HTR-8/SVneo (cell line): Measurements from ENCODE around the gene MDK.

Experiments
- DNase-seq: peaks from one replicate; pipeline ENCODE4 v3.0.0; 2011; ENCODE audit warnings: low spot score, mixed read lengths; ENCODE audit not compliant: insufficient read length
- FAIRE-seq: peaks from 2 replicates; lab custom pipeline; 2011; peaks lifted over from hg19 to GRCh38; lab: Jason Lieb, UNC

Gene MDK, protein sequence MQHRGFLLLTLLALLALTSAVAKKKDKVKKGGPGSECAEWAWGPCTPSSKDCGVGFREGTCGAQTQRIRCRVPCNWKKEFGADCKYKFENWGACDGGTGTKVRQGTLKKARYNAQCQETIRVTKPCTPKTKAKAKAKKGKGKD

DNA sequence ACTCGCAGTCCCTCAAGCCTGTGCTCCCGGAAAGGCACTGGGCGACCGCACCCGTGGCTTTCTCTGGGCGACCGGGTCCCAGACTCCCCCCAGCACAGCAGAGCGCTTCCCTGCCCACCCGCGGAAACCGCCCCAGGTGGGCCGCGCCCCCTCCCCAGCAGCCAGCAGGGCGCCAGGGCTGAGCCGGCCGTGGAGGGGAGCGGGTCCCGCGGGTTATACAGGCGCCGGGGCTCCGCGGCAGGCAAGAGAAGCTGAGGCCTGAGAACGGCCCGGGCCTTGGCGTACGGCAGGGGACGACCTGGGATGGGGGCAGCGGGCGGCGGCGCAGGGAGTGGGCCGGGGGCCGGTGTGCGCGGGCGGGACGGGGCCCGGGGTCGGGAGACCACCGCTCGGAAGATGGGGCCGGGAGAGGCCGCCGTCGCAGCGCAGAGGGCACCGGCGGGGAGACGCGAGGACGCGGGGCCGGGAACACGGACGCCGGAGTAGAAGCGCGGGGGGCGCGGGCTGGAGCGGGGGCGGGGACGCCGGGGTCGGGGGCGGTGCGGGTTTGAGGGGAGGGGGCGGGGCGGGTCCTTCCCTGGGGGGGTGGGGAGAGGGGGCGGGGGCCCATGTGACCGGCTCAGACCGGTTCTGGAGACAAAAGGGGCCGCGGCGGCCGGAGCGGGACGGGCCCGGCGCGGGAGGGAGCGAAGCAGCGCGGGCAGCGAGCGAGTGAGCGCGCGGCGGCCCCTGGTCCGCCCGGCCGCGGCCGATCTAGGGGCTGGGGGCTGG is at the start of gene MDK:
MDK (plus strand) TSS at position 622 of the 771 bp plus-strand sequence. CDS start 389 bp downstream, outside the sequence.
- no peak for FAIRE-seq
- DNase-seq: no peak

DNA sequence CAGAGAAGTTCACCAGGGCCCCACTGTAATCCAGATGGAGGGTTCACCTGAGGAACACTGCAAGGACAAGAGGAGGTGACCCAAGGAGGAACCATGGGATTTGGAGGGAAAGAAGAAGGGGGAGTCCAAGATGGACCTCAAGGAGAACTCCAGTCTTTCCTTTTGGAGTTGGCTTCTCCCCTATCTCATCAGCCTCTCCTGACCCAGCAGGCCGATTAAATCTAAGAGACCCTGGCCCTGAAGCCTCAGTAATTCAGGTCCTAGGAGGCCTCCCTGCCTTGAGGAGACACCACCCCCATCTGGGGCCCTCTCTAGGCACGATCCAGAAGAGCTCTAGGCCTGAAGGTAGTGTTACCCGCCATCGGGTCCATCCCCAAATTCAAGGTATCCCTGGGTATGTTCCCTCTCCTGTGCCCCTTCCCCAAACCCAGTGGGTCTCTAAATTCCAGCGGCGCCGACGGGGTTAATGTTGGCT is 49.3 kb upstream of the MDK start:
- FAIRE-seq (no peak), DNase-seq (no peak)

DNA sequence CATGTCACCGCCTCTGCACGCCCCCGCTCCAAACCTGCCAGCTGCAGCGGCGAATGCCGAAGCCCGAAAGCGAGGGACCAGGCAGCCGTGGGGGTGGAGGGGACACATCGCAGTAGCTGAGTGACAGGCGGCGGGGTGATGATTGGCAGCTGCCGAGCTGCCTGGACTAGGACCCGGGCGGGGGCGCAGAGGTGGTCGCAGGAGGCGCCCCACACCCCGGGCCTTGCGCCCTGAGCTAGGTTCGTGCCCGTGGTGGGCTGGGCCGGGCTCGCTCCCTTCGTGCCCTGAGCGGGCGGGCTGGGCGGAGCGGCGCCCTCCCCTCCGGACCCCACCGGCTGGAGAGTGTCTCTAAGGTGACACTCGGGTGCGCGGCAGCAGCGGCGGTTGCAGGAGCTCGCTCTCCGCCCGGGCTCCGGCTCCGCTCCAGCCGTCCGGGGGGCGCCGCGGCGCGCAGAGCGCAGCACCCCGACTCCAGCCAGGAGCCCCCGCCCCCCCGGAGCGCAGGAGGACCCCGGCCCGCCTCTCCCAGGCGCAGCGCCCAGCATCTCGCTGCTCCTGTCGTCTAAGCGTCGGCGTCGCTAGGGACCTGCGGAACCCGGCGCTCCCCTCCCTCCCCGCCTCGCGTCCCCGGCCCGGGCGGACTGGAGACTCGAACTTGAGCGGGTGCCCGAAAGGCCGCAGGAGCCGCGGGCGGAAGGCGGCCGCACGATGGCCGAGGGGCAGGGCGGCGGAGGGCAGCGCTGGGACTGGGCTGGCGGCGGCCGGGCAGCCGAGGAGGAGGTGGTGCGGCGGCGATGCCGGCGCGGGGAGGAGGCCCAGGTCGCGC is 48.7 kb upstream of the MDK start:
- DNase-seq (no peak), FAIRE-seq (no peak)

DNA sequence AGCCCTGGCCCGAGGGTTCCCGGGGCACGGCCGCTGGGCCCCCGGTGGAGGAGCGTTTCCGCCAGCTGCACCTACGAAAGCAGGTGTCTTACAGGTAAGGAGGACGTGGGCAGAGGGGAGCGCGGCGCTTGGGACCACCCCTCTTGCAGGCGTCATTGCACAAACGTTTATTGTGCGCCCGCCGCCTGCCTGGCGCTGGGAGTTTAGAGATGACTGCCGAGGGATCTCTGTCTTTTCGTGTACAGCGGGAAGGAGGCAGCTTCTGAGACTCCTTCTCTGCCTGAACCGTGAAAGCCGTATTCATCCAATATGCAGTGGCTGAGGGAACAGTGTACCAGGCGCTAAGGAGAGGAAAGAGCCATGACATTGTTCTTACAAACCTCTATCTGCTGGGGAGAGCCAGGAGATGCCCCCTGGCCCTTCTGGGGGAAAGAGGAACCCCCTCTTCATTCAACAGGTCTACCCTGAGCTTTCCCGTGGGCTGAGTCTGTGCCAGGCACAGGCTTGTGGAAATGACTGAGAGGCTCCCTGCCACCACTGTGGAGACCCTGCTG is 48.0 kb upstream of the MDK start:
- DNase-seq (no peak), FAIRE-seq (no peak)

DNA sequence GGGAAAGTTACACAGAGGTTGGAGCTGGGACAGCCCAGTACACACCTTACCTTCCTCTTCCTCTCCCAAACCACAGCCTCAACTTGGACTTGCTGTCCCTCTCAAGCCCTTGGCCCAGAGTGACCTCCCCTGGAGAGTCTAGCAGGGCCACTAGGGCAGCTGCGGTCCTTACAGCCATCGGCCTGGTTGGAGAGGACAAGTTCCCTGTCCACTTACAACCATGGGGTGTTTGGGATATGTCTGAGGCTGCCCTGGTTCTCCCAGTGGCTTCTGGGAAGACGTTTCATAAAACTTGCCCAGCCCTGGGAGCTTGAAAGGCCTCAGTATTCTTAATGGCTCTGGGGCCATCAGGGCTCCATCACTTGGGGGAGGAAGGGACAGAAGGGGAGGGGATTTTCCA is 47.3 kb upstream of the MDK start:
- no peak for DNase-seq
- FAIRE-seq: no peak

DNA sequence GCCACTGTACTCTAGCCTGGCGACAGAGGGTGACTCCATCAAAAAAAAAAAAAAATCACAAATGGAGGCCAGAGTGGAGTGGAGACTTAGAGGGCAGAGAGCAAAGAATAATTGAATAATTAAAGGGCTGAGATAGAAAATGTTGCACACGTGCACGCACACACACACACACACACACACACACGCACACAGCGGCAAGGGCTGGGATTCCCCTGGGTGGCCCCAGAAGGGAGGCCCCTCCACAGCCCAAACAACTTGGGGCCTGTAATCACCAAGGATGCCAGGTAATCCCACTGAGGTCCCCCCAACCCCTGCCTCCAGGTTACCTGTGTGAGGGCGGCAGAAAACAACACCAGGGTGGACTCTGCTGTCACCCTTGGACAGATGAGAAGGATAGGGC is 46.2 kb upstream of the MDK start:
- no peak for FAIRE-seq
- no peak for DNase-seq

DNA sequence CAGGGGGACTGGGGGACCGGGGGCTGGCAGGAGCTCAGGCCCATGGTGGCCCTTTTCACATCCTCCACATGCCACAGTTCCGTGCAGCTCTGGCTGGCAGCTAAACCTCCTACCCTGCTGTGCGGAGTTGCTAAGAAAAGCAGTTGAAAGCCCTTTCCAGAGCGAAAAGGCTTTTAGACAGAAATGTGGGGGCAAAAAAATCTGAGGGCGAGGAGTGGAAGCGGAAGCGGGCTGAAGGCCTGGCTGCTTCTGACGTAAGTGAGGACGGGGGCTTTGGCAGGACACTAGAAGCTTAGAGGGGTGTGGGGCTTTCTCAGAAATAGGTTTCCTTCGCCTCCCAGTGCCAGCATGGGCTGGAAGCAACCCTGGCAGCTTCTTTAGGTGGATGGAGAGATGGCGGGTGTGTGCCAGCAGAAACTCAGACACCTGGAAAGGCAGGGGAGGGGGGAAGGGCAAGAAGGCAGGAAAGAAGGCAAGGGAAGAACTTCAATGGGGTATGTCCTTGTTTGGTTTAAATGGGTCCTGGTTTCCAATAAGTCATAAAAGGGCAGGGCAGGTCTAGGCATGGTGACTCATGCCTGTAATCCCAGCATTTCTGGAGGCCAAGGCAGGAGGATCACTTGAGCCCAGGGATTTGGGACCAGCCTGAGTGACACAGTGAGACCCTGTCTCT is 45.4 kb upstream of the MDK start:
- FAIRE-seq (no peak), DNase-seq (no peak)

DNA sequence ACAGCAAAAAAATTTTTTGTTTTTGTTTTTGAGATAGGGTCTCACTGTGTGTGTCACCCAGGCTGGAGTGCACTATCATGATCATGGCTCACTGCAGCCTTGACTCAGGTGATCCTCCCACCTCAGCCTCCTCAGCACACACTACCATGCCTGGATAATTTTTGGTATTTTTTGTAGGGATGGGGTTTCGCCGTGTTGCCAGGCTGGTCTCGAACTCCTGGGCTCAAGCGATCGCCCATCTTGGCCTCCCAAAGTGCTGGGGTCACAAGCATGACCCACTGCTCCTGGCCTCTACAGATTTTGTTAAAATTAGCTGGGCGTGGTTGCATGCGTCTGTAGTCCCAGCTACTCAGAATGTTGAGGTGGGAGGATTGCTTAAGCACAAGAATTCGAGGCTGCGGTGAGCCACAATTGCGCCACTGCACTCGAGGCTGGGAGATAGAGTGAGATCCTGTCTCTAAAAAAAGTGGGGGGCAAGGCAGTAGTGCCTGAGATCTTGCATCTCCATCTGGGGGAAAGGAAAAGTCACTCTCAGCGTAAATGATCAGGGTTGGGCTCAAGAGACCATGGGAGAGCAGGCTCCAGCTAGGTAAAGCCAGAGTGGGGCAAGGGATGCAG is 44.8 kb upstream of the MDK start:
- FAIRE-seq (no peak), DNase-seq (no peak)

DNA sequence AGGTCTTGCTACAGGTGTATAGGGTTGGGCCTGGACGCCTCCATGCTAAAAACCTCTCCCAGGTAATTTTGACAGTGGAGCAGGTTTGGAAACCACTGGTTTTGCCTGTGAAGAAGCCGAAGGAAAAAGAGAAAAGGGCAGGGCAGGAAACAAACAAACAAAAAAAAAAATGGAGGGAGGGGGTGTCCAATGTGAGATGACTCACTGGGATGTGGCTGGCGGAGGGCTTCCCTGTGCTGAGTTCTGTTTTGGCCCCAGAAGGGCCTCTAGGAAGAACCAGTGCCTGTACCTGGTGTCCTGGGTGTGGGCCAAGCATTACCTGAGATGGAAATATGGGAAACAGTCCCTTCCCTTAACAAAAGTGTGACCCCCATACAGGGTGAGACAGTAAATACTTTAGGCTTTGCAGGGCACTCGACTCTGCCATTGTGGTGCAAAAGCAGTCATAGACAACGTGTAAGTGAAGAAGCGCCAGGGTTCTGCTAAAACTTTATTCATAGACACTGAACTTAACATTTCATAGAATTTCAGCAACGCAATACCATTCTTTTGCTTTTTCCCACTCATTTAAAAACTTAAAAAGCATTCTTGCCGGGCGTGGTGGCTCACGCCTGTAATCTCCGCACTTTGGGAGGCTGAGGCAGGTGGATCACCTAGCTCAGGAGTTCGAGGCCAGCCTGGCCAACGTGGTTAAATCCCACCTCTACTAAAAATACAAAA is 43.7 kb upstream of the MDK start:
- no peak for FAIRE-seq

DNA sequence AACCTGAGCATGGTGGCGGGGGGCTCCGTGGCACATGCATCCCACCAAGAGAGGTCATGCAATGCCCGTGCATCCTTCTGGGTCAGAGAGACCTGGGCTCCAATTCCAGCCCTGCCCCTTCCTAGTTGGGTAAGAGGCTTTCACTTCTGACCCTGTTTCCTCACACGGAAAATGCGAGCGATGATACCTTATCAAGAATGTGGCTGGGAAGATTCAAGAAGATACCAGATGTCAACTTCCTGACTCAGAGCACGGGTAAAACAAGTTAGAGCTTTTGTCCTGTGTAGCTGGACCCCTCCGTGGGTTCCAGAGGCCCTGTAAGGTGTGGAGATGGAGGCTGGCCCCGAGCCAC is 42.9 kb upstream of the MDK start:
- FAIRE-seq (no peak), DNase-seq (no peak)

More for the DNA sequence above, 43.7 kb upstream of the MDK start:
- DNase-seq: no peak

DNA sequence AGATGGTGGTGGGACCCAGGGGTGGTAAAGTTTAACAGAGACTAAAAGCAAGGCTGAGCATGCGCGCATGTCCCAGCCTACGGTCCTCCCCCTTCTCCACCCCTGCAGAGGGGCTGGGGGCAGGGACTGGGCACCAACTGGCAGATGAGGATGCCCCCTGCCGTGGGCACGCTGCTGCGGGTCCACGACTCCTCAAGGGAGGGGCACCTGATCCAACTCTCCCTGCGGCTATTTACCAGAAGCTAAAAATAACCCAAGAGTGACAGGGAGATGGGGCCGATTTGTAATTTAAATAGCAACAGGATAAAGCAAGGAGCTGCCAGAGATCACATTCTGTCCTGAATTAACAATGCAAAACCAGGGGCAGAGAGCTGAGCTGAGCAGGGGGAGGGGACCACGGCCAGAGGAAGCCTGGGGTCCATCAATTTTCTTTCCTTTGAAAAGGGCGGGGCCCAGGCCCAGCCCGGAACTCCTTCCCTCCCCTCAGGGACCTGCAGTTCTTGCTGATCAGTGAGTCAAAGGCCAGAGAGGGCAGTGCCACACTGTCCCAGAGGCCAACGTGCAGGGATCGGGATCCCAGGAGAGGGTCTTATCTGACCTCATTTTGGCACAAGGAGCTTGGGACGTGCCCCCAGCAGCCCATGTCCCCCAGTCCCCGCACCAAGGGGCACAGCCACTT is 42.3 kb upstream of the MDK start:
- FAIRE-seq: no peak
- no peak for DNase-seq

DNA sequence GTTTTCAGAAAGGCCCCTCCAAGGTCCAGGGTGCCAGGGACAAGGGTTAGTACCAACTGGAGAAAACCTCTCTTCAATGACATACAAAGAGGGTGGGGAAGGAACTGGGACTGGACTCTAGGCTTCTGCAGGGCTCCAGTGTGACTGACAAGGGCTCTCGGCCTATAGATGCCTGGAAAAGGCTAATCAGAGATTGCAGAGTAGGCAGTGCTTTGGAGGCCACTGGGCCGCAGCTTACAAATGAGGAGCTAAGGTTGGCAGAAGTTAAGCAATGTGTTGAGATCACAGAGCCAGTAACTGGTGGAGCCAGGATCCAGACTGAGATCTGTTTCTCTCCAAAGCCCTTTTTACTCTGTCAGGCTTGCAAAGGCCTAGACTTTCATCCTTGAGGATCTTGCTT is 41.7 kb upstream of the MDK start:
- DNase-seq (no peak), FAIRE-seq (no peak)

DNA sequence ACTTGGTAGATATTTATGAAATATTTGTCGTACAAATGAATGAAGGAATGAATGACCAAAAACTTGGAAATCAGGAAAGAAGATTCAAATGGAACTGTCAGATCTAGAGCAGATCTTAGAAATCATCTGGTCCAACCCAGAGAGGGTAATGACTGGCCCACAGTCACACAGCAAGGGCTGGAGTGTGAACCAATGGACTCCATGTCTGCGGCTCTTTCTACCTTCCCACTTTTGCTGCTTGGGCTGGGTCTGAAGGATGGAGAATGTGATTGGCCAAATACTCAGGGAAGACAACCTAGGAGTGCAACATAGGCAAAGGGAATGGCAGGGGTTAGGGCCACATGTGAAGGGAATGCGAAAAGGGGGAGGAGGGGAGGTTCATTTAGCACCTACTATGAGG is 40.0 kb upstream of the MDK start:
- FAIRE-seq: no peak

DNA sequence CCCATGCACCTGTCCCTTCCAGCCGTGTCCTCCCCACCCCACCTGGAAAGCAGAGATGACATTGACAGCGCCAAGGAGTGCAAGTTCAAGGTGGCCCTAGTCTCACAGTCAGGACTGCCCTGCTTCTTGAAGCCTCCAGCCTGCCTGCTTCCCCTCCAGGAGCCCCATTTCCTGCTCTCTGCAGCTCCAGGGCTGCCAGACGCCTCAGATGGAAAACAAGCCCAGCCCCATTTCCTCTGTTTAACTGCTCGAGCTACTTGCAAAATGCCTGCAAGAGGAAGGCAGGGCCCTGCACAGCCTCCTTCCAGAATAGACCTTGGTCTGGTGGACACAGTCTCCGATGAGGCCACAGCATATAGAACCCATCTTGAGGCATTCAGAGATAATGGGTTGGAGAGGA is 39.2 kb upstream of the MDK start:
- FAIRE-seq (no peak), DNase-seq (no peak)

More for the DNA sequence above, 40.0 kb upstream of the MDK start:
- no peak for DNase-seq

DNA sequence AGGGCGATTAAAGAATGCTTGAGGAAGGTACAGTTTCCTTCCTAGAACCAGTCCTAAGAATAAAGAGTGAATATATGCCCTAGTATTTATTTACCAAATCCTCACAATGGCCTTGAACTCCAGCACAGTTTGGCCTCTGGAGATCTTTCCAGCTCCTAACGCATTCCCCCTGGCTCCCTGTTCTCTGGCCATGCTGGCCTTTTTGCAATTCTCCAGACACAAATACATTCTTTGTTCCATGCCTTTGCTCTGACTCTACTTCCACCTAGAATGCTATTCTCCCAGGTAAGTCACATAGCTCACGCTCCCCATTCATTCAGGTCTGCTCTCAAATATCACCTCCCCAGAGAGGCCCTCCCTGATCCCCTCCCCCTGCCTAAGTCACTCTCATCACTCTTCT is 37.9 kb upstream of the MDK start:
- DNase-seq (no peak), FAIRE-seq (no peak)

DNA sequence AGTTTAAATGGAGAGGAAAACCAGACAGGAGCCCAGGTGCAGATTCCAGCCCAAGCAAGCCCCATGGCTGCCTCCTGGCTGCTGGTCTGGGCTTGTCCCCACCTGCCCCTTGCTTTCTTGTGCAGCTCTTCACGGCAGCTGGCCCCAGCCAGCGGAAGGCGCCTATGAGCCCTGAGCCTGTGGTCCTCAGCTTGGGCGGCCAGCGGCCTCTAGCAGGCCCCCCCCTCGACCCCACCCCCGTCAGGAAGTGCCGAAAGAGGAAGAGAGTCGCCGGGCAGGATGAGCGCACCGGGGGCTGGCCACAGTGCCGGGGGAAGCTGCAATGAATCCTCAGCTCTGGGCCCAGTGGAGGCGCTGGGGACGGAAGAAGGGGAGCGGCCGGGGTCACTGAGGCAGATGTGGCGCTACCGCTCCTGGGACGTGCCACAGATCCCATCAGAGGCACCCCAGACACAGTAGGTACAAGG is 36.3 kb upstream of the MDK start:
- DNase-seq (no peak), FAIRE-seq (no peak)

DNA sequence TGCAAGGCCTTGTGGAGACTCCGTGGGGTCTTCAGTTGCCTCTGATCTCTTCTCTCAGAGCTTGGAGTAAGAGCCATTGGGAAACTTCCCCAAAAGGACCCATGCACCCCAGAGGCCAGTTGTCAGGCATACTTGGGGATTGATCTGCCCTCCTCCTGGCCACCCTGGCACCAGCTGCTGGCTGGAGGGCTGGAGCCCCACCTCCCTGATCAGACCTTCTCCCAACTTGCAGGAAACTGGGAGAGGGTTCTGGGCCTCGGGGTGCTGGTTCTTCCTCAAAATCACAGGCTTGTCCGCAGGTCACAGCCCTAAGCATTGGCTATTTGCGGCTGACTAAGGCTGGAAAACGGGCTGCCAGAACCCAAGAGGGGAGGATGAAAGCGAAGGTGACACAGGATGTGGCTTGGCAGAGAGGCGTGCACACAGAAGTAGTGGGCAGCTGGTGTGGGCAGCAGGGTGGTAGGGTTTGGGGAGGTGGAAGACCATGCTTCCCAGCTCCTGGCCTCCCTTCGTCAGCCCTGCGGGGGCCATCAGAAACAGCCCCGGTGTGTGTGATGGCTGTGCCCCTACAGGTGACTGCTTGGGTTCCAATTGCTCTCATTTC is 35.5 kb upstream of the MDK start:
- FAIRE-seq (no peak), DNase-seq (no peak)
